ENCODE results near the gene TWF2.

TWF2 gene

GRCh38 chr3:52237006-52237656 is 1.8 kb downstream of the TWF2 start:
- peak overlapping the region; percentile 56 for H3K4me3 ChIP-seq (ENCODE audit: low read depth, low read length)
- no peak for TF ChIP-seq CTCF (IDR thresholded peaks at IDR 0.05; ENCODE audit: low read depth, low read length)

- H3K4me3 ChIP-seq (ENCODE audit: low read depth, low read length): no peak overlapping the region
- TF ChIP-seq CTCF (IDR thresholded peaks at IDR 0.05; ENCODE audit: low read depth, low read length): no peak
These were observed 2.5 kb downstream of the TWF2 start for GRCh38 chr3:52236424-52236886.

DNA sequence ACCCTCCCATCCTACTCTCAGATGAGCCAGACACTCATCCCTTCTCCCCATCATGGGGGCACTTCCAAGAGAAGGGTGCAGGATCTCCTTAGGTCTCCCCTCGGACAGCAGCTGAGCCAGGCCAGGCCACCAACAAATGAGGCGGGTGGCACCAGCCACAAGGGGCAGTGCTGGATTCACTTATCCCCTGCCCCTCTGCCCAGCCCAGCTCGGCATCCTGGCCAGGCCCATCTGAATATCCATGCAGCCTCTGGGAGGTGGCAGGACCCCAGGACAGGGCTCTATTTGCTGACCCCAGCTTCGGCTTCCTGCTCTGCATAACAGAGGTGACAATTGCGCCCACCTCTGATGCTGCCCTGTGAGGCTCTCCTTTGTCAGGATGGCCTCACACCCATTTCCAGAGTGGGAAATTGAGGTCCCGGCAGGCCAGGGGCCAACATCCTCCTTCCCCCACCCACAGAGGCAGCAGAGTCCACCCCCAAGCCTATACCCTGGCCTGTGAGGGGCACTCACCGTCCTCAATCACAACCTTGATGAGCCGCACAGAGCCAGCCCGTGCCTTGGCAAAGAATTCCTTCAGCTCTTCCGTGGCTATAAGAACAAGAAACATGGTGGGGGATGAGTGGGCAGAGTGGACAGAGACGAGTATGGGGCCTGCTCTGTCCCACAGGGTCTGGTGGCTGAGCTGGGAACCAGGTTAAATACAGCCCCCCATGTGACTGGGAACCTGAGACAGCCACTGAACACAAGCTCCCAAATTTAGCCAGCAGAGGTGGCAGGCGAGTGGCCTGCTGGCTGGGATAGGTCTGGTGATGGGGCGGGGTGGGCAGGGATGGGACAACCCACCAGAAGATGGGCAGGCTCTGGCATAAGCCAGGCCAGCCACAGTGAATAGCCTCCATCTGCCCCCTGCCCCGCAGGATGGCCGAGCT is 4.2 kb downstream of the TWF2 start:
- TF ChIP-seq CTCF (IDR thresholded peaks at IDR 0.05; ENCODE audit: low read depth, low read length): no peak
- H3K4me3 ChIP-seq (ENCODE audit: low read depth, low read length): no peak overlapping the region

DNA sequence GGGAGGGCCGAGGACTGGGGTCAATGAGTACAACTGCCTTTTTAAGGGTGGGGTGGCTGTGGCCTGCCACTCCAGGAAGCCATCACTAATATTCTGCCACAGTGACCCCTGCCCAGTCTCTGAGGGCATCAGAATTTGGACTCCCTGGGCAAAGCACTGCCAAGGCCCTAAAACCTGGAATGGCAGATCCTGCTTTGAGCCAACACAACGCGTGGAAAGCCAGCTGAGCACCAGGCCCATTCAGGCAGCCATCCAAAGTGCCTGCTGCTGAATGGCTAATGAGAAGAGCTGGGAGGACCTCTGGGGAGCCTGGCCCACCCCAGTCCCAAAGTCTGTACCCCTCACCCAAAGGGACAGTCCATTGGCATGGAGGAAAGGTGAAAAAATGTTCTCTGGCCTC is 5.0 kb downstream of the TWF2 start:
- TF ChIP-seq CTCF (IDR thresholded peaks at IDR 0.05; ENCODE audit: low read depth, low read length): no peak
- H3K4me3 ChIP-seq (ENCODE audit: low read depth, low read length): no peak overlapping the region

GRCh38 chr3:52233108-52233591 is 5.8 kb downstream of the TWF2 start:
- TF ChIP-seq CTCF (IDR thresholded peaks at IDR 0.05; ENCODE audit: low read depth, low read length): no peak

DNA sequence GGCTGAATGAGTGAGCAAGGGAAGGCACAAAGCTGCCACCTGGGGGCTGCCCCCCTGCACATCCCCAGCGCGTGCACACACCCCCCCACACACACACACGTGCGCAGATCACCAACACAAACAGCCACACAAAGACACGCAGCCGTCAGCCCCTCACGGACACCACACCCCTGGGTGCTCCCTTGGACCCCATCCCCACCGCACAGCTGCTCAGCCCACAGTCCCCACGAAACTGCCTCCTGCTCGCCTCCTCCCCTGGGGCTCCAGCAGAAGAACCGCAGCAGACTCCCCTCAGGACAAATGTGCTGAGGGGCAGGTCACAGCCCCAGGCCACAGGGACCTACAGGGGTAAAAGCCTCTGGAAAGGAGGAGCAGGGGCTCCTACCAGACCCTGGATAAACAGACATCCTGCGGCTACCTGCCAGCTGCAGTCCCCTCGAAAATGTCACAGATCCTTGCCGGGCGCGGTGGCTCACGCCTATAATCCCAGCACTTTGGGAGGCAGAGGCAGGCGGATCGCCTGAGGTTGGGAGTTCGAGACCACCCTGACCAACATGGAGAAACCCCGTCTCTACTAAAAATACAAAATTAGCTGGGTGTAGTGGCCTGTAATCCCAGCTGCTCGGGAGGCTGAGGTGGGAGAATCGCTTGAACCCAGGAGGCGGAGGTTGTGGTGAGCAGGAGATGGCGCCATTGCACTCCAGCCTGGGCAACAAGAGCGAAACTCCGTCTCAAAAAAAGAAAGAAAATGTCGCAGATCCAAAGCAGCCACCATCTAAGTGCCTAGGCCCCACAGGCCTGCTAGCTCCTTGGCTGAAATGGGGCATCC is 6.5 kb downstream of the TWF2 start:
- no peak for TF ChIP-seq CTCF (IDR thresholded peaks at IDR 0.05; ENCODE audit: low read depth, low read length)
- H3K4me3 ChIP-seq (ENCODE audit: low read depth, low read length): no peak overlapping the region

More at GRCh38 chr3:52233108-52233591, 5.8 kb downstream of the TWF2 start:
- H3K4me3 ChIP-seq (ENCODE audit: low read depth, low read length): no peak overlapping the region

Measured in WI38 (cell line).